ENCODE results near the gene NUTM2D. TPM values are rescaled to one million over a fixed set of nuclear protein-coding genes. Genes with fewer than 3 reads are reported as not detected.
"Not testable (repeated sequence)": the region's sequence is repeated elsewhere in the genome, so short reads cannot be mapped to it uniquely, and the experiment has no call there.

Gene NUTM2D
- total and polyA plus RNA-seq, 7 experiments from 2014 or later = 0.14 to 6.4 (median 3.9) TPM

DNA sequence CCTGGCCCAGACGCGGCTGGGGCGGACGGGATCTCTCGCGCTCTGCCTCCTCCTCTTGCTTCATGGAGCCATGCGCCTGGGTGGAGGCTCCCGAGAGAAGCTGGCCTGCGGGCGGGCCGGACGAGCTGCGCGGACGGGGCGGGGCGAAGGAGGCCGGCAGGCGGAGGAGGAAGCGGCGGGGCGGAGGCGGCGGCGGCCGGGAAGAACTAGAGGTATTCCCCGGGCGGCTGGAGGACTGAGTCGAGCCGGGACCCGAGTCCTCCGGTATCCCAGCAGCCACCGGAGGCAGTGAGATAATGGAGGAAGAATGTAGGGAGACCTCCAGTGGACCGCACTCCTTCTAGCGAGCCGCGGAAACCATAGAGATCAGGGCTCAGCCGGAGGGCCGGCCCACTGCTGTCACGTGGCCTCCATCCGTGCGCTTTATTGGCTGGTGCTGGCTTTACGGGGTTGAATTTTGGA is 15.3 kb upstream of the NUTM2D start:
- ATAC-seq = peak; percentile 89
- CTCF ChIA-PET; H3K27me3 Mint-ChIP-seq; H3K9me3 ChIP-seq (ENCODE audit: control insufficient read depth in 2 of 3, low read length in 3 of 3); H3K4me1 ChIP-seq (ENCODE audit: control insufficient read depth in 2 of 2, insufficient read depth in 2 of 2, low read length in 2 of 2); H3K36me3 Mint-ChIP-seq; POLR2A ChIA-PET; H3K27me3 ChIP-seq (ENCODE audit: control insufficient read depth in 2 of 2, insufficient read depth in 2 of 2, low read length in 2 of 2); H3K9me3 Mint-ChIP-seq; H3K36me3 ChIP-seq (ENCODE audit: control insufficient read depth in 2 of 3, insufficient read depth in 3 of 3, low read length in 3 of 3): not testable (repeated sequence)
- intact Hi-C loops (cut with micrococcal nuclease) = loop anchor here (2.0 to 10.0 kb wide), 4 partner anchors 163 to 630 kb away; partner anchors contain the start of genes GLUD1 (in 2 of the 2), SHLD2 (in 2 of the 2) and MINPP1 (in 1 of the 2)
- Mint-ChIP-seq H3K4me1 (peaks cover 9 to 37% (median 33%) of the 10 kb centered on the region in 7 donors), H3K4me3 (peak overlapping the region; percentile 69 to 99 (median 86)), H3K27ac (peak overlapping the region in 8 of 9 donors; percentile 85 to 96 (median 88))
- DNase-seq = peak; percentile 66 to 86 (median 78)
- H3K4me3 ChIP-seq (ENCODE audit: low read length) = peak overlapping the region; percentile 33
- peak overlapping the region; percentile 73 for H3K27ac ChIP-seq (ENCODE audit: low read depth, low read length)

- POLR2A ChIA-PET; CTCF ChIA-PET; H3K4me1 ChIP-seq (ENCODE audit: control insufficient read depth in 2 of 2, insufficient read depth in 2 of 2, low read length in 2 of 2); H3K9me3 ChIP-seq (ENCODE audit: control insufficient read depth in 2 of 3, low read length in 3 of 3); H3K27me3 Mint-ChIP-seq; H3K36me3 Mint-ChIP-seq; H3K36me3 ChIP-seq (ENCODE audit: control insufficient read depth in 2 of 3, insufficient read depth in 3 of 3, low read length in 3 of 3); H3K27me3 ChIP-seq (ENCODE audit: control insufficient read depth in 2 of 2, insufficient read depth in 2 of 2, low read length in 2 of 2); H3K9me3 Mint-ChIP-seq: not testable (repeated sequence)
- ATAC-seq (peak; percentile 84), DNase-seq (peak; percentile 76 to 87 (median 84))
- Histone ChIP-seq H3K27ac (ENCODE audit: low read depth, low read length) (peak overlapping the region; percentile 73), H3K4me3 (ENCODE audit: low read length) (peak overlapping the region; percentile 33)
- peak overlapping the region; percentile 69 to 99 (median 86) for H3K4me3 Mint-ChIP-seq
- peak overlapping the region in 8 of 9 donors; percentile 85 to 96 (median 88) for H3K27ac Mint-ChIP-seq
- H3K4me1 Mint-ChIP-seq = peaks cover 7 to 33% (median 28%) of the 10 kb centered on the region in 7 donors
- intact Hi-C loops (cut with micrococcal nuclease) = loop anchor here (2.0 to 10.0 kb wide), 4 partner anchors 162 to 630 kb away; partner anchors contain the start of genes GLUD1 (in 2 of the 2), SHLD2 (in 2 of the 2) and MINPP1 (in 1 of the 2)
Observed at GRCh38 chr10:87342711-87343258, 14.8 kb upstream of the NUTM2D start.

DNA sequence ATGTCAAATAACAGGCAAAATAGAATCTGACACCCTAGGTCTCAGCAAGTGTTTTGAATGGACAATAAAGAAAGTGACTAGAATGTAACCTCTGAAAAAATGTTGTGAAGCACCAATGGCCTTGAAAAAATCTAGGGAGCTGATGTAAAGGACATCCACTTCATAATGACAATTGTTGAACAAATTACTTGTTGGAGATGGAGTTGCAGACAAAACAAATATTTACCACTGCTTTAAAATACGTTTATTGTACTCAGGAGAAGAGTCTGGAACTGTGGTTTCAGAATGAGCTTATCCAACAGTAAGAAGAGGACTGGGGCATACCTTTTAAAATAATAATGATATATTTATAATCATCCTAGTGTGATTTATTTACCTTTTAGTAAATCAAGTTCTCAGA is 11.8 kb upstream of the NUTM2D start:
- POLR2A ChIA-PET; H3K27me3 ChIP-seq (ENCODE audit: control insufficient read depth in 2 of 2, insufficient read depth in 2 of 2, low read length in 2 of 2); H3K27me3 Mint-ChIP-seq; H3K9me3 ChIP-seq (ENCODE audit: control insufficient read depth in 2 of 3, low read length in 3 of 3); H3K4me3 ChIP-seq (ENCODE audit: low read length); H3K36me3 ChIP-seq (ENCODE audit: control insufficient read depth in 2 of 3, insufficient read depth in 3 of 3, low read length in 3 of 3); ATAC-seq; CTCF ChIA-PET; H3K4me3 Mint-ChIP-seq; H3K9me3 Mint-ChIP-seq; DNase-seq; H3K27ac ChIP-seq (ENCODE audit: low read depth, low read length); H3K36me3 Mint-ChIP-seq; H3K4me1 ChIP-seq (ENCODE audit: control insufficient read depth in 2 of 2, insufficient read depth in 2 of 2, low read length in 2 of 2): not testable (repeated sequence)
- intact Hi-C loops (cut with micrococcal nuclease) = loop anchor here in 1 of 2 donors (10.0 kb wide), 2 partner anchors 159 to 371 kb away; partner anchors contain the start of gene MINPP1
- Mint-ChIP-seq H3K27ac (peak overlapping the region in 1 of 9 donors; percentile 41), H3K4me1 (peaks cover 0 to 11% (median 9%) of the 10 kb centered on the region in 7 donors)

GRCh38 chr10:87350161-87350560 is 7.4 kb upstream of the NUTM2D start:
- H3K9me3 ChIP-seq (ENCODE audit: control insufficient read depth in 2 of 3, low read length in 3 of 3); H3K9me3 Mint-ChIP-seq; H3K4me1 Mint-ChIP-seq; DNase-seq; POLR2A ChIA-PET; H3K4me3 Mint-ChIP-seq; H3K27ac Mint-ChIP-seq; ATAC-seq; H3K27me3 ChIP-seq (ENCODE audit: control insufficient read depth in 2 of 2, insufficient read depth in 2 of 2, low read length in 2 of 2); H3K27ac ChIP-seq (ENCODE audit: low read depth, low read length); H3K36me3 ChIP-seq (ENCODE audit: control insufficient read depth in 2 of 3, insufficient read depth in 3 of 3, low read length in 3 of 3); H3K36me3 Mint-ChIP-seq; H3K27me3 Mint-ChIP-seq; H3K4me3 ChIP-seq (ENCODE audit: low read length); CTCF ChIA-PET; H3K4me1 ChIP-seq (ENCODE audit: control insufficient read depth in 2 of 2, insufficient read depth in 2 of 2, low read length in 2 of 2); intact Hi-C loops (cut with micrococcal nuclease): not testable (repeated sequence)

DNA sequence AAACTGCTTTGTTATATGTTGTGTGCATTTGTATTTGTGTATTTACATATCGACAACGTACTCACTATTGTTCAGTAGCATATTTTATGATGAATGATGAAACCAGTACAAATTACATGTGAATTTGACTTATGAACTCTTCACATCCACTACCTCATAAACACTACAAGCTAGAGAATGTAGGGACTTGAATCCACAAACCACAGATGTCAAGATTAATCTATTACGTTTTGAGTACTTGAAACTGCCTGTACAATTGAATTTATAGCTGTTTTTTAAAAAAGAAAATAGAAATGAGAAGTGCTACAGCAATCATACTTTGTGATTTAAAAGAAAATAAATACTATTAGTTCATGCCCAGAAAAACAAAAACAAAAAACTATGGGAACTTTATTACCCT is 4.7 kb upstream of the NUTM2D start:
- H3K27me3 ChIP-seq (ENCODE audit: control insufficient read depth in 2 of 2, insufficient read depth in 2 of 2, low read length in 2 of 2); H3K27ac Mint-ChIP-seq; H3K27ac ChIP-seq (ENCODE audit: low read depth, low read length); H3K4me1 ChIP-seq (ENCODE audit: control insufficient read depth in 2 of 2, insufficient read depth in 2 of 2, low read length in 2 of 2); ATAC-seq; H3K4me3 ChIP-seq (ENCODE audit: low read length); H3K36me3 ChIP-seq (ENCODE audit: control insufficient read depth in 2 of 3, insufficient read depth in 3 of 3, low read length in 3 of 3); H3K27me3 Mint-ChIP-seq; POLR2A ChIA-PET; intact Hi-C loops (cut with micrococcal nuclease); H3K9me3 ChIP-seq (ENCODE audit: control insufficient read depth in 2 of 3, low read length in 3 of 3); H3K4me3 Mint-ChIP-seq; H3K9me3 Mint-ChIP-seq; DNase-seq; CTCF ChIA-PET; H3K4me1 Mint-ChIP-seq; H3K36me3 Mint-ChIP-seq: not testable (repeated sequence)

- H3K4me1 ChIP-seq (ENCODE audit: control insufficient read depth in 2 of 2, insufficient read depth in 2 of 2, low read length in 2 of 2); H3K4me1 Mint-ChIP-seq; H3K9me3 Mint-ChIP-seq; DNase-seq; intact Hi-C loops (cut with micrococcal nuclease); H3K27ac ChIP-seq (ENCODE audit: low read depth, low read length); H3K36me3 ChIP-seq (ENCODE audit: control insufficient read depth in 2 of 3, insufficient read depth in 3 of 3, low read length in 3 of 3); CTCF ChIA-PET; H3K27me3 Mint-ChIP-seq; H3K27me3 ChIP-seq (ENCODE audit: control insufficient read depth in 2 of 2, insufficient read depth in 2 of 2, low read length in 2 of 2); ATAC-seq; H3K4me3 ChIP-seq (ENCODE audit: low read length); H3K4me3 Mint-ChIP-seq; POLR2A ChIA-PET; H3K27ac Mint-ChIP-seq; H3K9me3 ChIP-seq (ENCODE audit: control insufficient read depth in 2 of 3, low read length in 3 of 3); H3K36me3 Mint-ChIP-seq: not testable (repeated sequence)
Observed at GRCh38 chr10:87355110-87355509, 2.4 kb upstream of the NUTM2D start.

DNA sequence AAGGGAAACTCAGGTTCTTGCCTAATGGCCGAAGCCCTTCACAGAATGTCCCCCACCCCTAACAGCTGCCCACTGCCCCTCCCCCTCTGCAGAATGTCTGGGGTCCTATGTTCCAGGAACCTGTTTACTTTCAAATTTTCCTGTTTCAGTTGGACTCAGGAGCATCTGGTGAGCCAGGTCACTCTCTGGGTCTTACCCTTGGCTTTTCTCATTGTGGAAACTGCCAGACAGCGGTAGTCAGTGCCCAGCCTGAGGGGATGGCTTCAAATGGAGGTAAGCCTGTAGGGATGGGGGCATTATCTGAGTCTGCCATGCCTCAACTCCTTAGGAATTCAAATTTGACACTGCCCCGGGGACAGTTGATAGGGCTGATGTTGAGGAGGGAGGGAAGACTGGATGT is 615 bp downstream of the NUTM2D start:
- H3K36me3 Mint-ChIP-seq; H3K27me3 Mint-ChIP-seq; H3K27ac ChIP-seq (ENCODE audit: low read depth, low read length); H3K9me3 ChIP-seq (ENCODE audit: control insufficient read depth in 2 of 3, low read length in 3 of 3); intact Hi-C loops (cut with micrococcal nuclease); DNase-seq; H3K9me3 Mint-ChIP-seq; H3K4me1 ChIP-seq (ENCODE audit: control insufficient read depth in 2 of 2, insufficient read depth in 2 of 2, low read length in 2 of 2); CTCF ChIA-PET; H3K36me3 ChIP-seq (ENCODE audit: control insufficient read depth in 2 of 3, insufficient read depth in 3 of 3, low read length in 3 of 3); H3K4me3 Mint-ChIP-seq; POLR2A ChIA-PET; H3K27me3 ChIP-seq (ENCODE audit: control insufficient read depth in 2 of 2, insufficient read depth in 2 of 2, low read length in 2 of 2); H3K4me1 Mint-ChIP-seq; H3K4me3 ChIP-seq (ENCODE audit: low read length); ATAC-seq: not testable (repeated sequence)
- peak overlapping the region in 1 of 9 donors; percentile 62 for H3K27ac Mint-ChIP-seq

Data from naive thymus-derived CD4-positive, alpha-beta T cell (primary cell).